Gastrocnemius medialis (tissue), 4 donors: ENCODE results near the gene PYGL. TPM values are rescaled to one million over a fixed set of nuclear protein-coding genes. Genes with fewer than 3 reads are reported as not detected.

Source experiments
- ATAC-seq, 2 donors: fragments of 150-250 bp; one replicate each; pipeline ENCODE4 v1.9.1; 2016
- DNase-seq, 2 donors: peaks; one replicate each; pipeline ENCODE4 v3.0.0-alpha.2; 2019
- H3K27ac ChIP-seq, 4 donors: fragments of 200-600 bp; sonication (generic); 1 replicate in 1 of 4; 2 replicates in 3 of 4; pipeline ENCODE4 v1.5.1; 2016 to 2018; ENCODE audit warnings: mild to moderate bottlenecking in 2 of 4, moderate library complexity in 1 of 4
- H3K27me3 ChIP-seq, 3 donors: fragments of 200-600 bp; sonication (generic) in 2 of 3; 1 replicate in 1 of 3; 2 replicates in 2 of 3; pipeline versions ENCODE4 v1.5.1 to v1.6.0; 2016 to 2019; ENCODE audit warnings: mild to moderate bottlenecking in 1 of 3, moderate library complexity in 1 of 3
- H3K36me3 ChIP-seq, 2 donors: fragments of 200-600 bp; sonication (generic) in 1 of 2; one replicate each; pipeline ENCODE4 v1.5.1; 2017 to 2018
- H3K4me1 ChIP-seq, 2 donors: fragments of 200-600 bp; sonication (generic) in 1 of 2; one replicate each; pipeline ENCODE4 v1.5.1; 2016 to 2017; ENCODE audit warnings: mild to moderate bottlenecking in 2 of 2
- H3K4me3 ChIP-seq, 4 donors: fragments of 200-600 bp; sonication (generic) in 3 of 4; 1 replicate in 1 of 4; 2 replicates in 3 of 4; pipeline ENCODE4 v1.5.1; 2016 to 2019; ENCODE audit warnings: mild to moderate bottlenecking in 2 of 4
- H3K9me3 ChIP-seq, 3 donors: fragments of 200-600 bp; sonication (generic) in 2 of 3; 1 replicate in 1 of 3; 2 replicates in 2 of 3; pipeline ENCODE4 v1.5.1; 2016 to 2019
- POLR2A ChIP-seq, 2 donors: fragments of 450-650 bp; IDR thresholded peaks; one replicate each; pipeline ENCODE4 v1.6.1; 2017; ENCODE audit warnings: antibody characterized with exemption in 2 of 2, mild to moderate bottlenecking in 2 of 2, moderate library complexity in 2 of 2
- in situ Hi-C, 4 donors: fragments of 200-750 bp; cut with MboI; loops; one replicate each; pipeline versions ENCODE4 v1.15.0 to v1.8.0; 2017; ENCODE audit warnings: low sequenced_read_pairs in 4 of 4
- intact Hi-C: fragments of 100-400 bp; cut with DNase I; formaldehyde crosslinking; loops from one replicate; pipeline ENCODE4 v1.15.1; 2023; ENCODE audit warnings: low total_unique reads
- total RNA-seq, 4 donors: library from RNA; depleted of rRNA; stranded (reverse); fragments of >200 nt; gene quantifications; one replicate each; pipeline versions ENCODE4 v1.1.0 to v1.2.3, GENCODE V29; 2016
- TF ChIP-seq, protein P1 (sequence below), 5 experiments: fragments of 450-650 bp in 3 of 5; fragments of 200-600 bp in 2 of 5; sonication (generic) in 2 of 5; IDR thresholded peaks in 4 of 5; conservative IDR thresholded peaks in 1 of 5; 1 replicate in 4 of 5; 2 replicates in 1 of 5; pipeline ENCODE4 v1.5.1; 2016 to 2019; ENCODE audit warnings: antibody characterized with exemption in 5 of 5, mild to moderate bottlenecking in 3 of 5, moderate library complexity in 3 of 5

The PYGL gene
- total RNA-seq, 4 donors from 2014 or later = 4.8 to 8.6 (median 6.4) TPM

DNA sequence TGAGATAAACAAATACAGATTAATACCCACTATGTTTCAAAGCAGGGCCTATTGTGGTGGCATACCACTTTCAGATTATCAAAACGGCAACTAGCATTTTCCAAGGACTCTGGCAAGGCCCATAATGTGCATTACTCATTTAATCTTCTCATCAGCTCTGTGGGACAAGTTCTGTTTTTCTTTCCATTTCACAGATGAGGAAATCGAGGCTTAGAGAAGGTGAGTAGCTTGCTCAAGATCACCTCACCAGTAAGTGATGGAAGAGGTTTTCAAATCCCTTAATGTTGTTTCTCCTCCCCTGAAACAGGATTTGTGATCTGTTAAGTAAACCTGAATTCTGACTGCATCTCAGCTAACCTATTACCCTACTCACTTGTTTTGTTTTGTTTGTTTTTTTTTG, 3.9 kb upstream of the PYGL start:
- intact Hi-C loops = loop anchor here (10.0 kb wide), 1 partner anchor 837 kb away; no protein-coding TSS in a partner anchor
- peaks cover 0 to 8% (median 3%) of the 10 kb centered on the region in 3 donors for H3K27me3 ChIP-seq
- DNase-seq (no peak), ATAC-seq (no peak)
- no peak for TF ChIP-seq POLR2A (IDR thresholded peaks at IDR 0.05)
- TF ChIP-seq, protein P1, sequence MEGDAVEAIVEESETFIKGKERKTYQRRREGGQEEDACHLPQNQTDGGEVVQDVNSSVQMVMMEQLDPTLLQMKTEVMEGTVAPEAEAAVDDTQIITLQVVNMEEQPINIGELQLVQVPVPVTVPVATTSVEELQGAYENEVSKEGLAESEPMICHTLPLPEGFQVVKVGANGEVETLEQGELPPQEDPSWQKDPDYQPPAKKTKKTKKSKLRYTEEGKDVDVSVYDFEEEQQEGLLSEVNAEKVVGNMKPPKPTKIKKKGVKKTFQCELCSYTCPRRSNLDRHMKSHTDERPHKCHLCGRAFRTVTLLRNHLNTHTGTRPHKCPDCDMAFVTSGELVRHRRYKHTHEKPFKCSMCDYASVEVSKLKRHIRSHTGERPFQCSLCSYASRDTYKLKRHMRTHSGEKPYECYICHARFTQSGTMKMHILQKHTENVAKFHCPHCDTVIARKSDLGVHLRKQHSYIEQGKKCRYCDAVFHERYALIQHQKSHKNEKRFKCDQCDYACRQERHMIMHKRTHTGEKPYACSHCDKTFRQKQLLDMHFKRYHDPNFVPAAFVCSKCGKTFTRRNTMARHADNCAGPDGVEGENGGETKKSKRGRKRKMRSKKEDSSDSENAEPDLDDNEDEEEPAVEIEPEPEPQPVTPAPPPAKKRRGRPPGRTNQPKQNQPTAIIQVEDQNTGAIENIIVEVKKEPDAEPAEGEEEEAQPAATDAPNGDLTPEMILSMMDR (IDR thresholded peaks at IDR 0.05 in 4 of 5, conservative IDR thresholded peaks at IDR 0.05 in 1 of 5) = no peak
- no peak overlapping the region for H3K27ac ChIP-seq
- H3K9me3 ChIP-seq = no peaks in the 10 kb centered on the region
- peaks cover 4 to 7% of the 10 kb centered on the region in 2 donors for H3K4me1 ChIP-seq
- no peaks in the 10 kb centered on the region for H3K36me3 ChIP-seq
- H3K4me3 ChIP-seq = no peak overlapping the region
- in situ Hi-C loops = no loop called here

DNA sequence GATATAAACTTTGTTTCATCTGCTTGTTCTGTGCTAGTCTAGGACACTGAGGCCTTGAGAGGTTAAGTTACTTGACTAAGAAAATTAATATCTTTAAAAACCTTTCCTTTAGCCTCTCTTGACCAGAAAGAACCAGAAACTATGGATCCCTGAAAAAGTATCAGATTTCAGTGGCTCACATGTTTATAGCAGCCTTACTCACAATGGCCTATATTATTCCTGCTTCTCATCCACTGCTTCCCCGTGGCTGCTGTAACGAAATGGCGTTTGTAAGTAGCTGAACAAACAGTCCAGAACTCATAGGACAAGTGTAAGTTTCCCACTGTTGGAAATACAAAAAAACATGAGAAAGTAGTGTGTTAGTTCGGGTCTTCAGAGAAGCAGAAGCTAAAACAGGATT, 3.2 kb upstream of the PYGL start:
- DNase-seq = no peak
- H3K27me3 ChIP-seq = peaks cover 0 to 8% (median 3%) of the 10 kb centered on the region in 3 donors
- intact Hi-C loops (loop anchor here (10.0 kb wide), 1 partner anchor 837 kb away; no protein-coding TSS in a partner anchor), in situ Hi-C loops (no loop called here)
- TF ChIP-seq, protein P1 (IDR thresholded peaks at IDR 0.05 in 4 of 5, conservative IDR thresholded peaks at IDR 0.05 in 1 of 5) = no peak
- TF ChIP-seq POLR2A (IDR thresholded peaks at IDR 0.05) = no peak
- H3K36me3 ChIP-seq = no peaks in the 10 kb centered on the region
- no peaks in the 10 kb centered on the region for H3K9me3 ChIP-seq
- H3K4me1 ChIP-seq = peaks cover 4 to 7% of the 10 kb centered on the region in 2 donors
- no peak overlapping the region for H3K27ac ChIP-seq
- no peak overlapping the region for H3K4me3 ChIP-seq
- ATAC-seq = no peak

DNA sequence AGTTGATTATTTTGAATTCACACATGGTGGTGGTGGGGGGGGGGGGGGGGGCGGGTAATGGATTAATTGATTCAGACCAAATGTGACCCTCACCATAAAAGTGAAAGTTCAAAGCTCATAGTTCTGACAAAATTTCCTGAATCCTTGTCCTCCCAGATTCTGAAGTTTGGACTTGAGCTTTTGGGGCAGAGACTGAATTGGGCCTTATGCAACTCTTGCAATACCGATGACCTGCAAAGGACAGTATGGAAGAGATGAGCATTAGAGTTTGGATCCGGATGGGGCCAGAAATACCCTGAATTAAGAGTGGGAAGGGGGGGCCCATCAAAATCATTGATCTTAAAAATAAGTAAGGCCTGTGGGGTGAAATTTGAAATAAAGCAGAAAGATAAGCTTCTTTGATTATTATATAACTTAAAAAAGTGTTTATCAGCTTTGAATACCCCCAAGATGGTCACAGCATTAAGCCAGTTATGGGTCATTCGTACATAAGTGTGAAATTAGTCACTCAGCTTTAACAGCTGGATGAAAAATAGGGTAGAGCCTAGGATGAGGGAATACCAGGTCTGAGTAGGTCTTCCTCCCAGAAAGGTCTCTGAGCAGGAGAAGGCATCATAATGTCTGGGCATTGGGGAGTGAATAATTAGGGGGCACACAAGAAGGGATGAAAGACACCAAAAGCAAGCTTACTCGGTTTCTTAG, 2.1 kb upstream of the PYGL start:
- no peak overlapping the region for H3K27ac ChIP-seq
- in situ Hi-C loops (no loop called here), intact Hi-C loops (loop anchor here (10.0 kb wide), 1 partner anchor 838 kb away; no protein-coding TSS in a partner anchor)
- peaks cover 4 to 7% of the 10 kb centered on the region in 2 donors for H3K4me1 ChIP-seq
- DNase-seq (no peak), ATAC-seq (no peak)
- H3K36me3 ChIP-seq = no peaks in the 10 kb centered on the region
- peaks cover 0 to 8% (median 3%) of the 10 kb centered on the region in 3 donors for H3K27me3 ChIP-seq
- H3K4me3 ChIP-seq = no peak overlapping the region
- H3K9me3 ChIP-seq = no peaks in the 10 kb centered on the region
- TF ChIP-seq, protein P1 (IDR thresholded peaks at IDR 0.05 in 4 of 5, conservative IDR thresholded peaks at IDR 0.05 in 1 of 5) = no peak
- TF ChIP-seq POLR2A (IDR thresholded peaks at IDR 0.05) = no peak

DNA sequence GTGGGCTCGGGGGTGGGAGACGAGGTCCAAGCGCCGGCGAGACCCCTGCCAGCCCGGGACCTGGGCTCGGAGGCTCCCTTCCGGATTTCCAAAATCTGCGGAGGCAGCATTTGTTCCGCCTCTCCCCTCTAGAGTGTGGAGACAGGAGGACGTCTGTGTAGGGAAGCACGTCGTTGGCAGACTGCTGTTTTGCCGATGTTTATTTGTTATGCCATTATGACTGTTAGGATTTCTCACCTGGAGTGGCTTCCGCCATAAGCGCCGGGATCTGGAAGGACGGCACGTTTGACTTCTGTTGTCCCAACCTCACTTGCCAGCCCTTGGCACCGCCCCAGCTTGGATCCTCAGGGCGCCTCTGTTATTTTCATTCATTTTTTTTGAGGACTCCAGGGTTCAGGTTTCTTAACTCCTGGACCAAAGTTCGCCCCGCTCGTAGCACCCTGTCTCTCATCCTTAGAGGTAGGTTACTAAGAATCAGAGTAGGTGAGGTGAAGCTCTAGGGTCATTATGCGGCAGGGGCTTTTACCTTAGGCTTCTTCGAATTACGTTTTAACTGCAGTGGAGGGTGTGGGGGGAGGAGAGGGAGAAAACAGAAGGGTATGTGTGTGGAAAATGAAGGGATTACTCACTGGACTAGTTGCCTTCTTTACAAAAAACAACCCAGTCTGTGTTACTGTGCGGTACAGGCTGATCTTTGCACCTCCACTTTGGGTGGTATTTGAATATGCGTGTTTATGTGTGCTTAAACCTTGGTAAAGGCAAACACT, 547 bp upstream of the PYGL start:
- in situ Hi-C loops = no loop called here

More for the DNA sequence above, 547 bp upstream of the PYGL start:
- intact Hi-C loops = loop anchor here (10.0 kb wide), 1 partner anchor 840 kb away; no protein-coding TSS in a partner anchor
- no peaks in the 10 kb centered on the region for H3K36me3 ChIP-seq
- DNase-seq (peak in 1 of 2 donors; percentile 21), ATAC-seq (peak; percentile 70 to 71)
- H3K9me3 ChIP-seq = no peaks in the 10 kb centered on the region
- H3K27ac ChIP-seq = peak overlapping the region; percentile 33 to 69 (median 59)
- peak overlapping the region; percentile 67 to 94 (median 80) for H3K4me3 ChIP-seq
- H3K27me3 ChIP-seq = peaks cover 0 to 8% (median 3%) of the 10 kb centered on the region in 3 donors
- TF ChIP-seq, protein P1 (IDR thresholded peaks at IDR 0.05 in 4 of 5, conservative IDR thresholded peaks at IDR 0.05 in 1 of 5) = no peak
- TF ChIP-seq POLR2A (IDR thresholded peaks at IDR 0.05) = peak in 1 of 2 donors; percentile 6
- peaks cover 4 to 7% of the 10 kb centered on the region in 2 donors for H3K4me1 ChIP-seq
